Testis (tissue), 3 donors: ENCODE data around the gene SLC6A19. TPM values are rescaled to one million over a fixed set of nuclear protein-coding genes. Genes with fewer than 3 reads are reported as not detected.

ENCODE experiments used
- DNase-seq: peaks from one replicate; pipeline ENCODE4 v3.0.0-alpha.2; 2019
- H3K27ac ChIP-seq, 2 donors: fragments of 200-600 bp; sonication (generic); one replicate each; pipeline ENCODE4 v1.5.1; 2019
- H3K27me3 ChIP-seq: fragments of 200-600 bp; sonication (generic); one replicate; pipeline ENCODE4 v1.5.1; 2019
- H3K36me3 ChIP-seq: fragments of 200-600 bp; sonication (generic); one replicate; pipeline ENCODE4 v1.5.1; 2017; ENCODE audit warnings: low read depth; ENCODE audit errors: missing control alignments
- H3K4me1 ChIP-seq: fragments of 200-600 bp; sonication (generic); one replicate; pipeline ENCODE4 v1.5.1; 2019
- H3K4me3 ChIP-seq, 2 donors: fragments of 200-600 bp; sonication (generic); one replicate each; pipeline ENCODE4 v1.5.1; 2017 to 2019
- H3K9me3 ChIP-seq: fragments of 200-600 bp; sonication (generic); one replicate; pipeline ENCODE4 v1.5.1; 2017
- CTCF ChIP-seq, 3 experiments: fragments of 450-650 bp in 2 of 3; fragments of 200-600 bp in 1 of 3; sonication (generic) in 1 of 3; IDR thresholded peaks; one replicate each; pipeline ENCODE4 v1.5.1; 2016 to 2019; ENCODE audit warnings: antibody characterized with exemption in 3 of 3, mild to moderate bottlenecking in 2 of 3, moderate library complexity in 1 of 3
- POLR2A ChIP-seq: fragments of 450-650 bp; IDR thresholded peaks from one replicate; pipeline ENCODE4 v1.6.1; 2017; ENCODE audit warnings: antibody characterized with exemption, mild to moderate bottlenecking, moderate library complexity
- WGBS, 2 donors: methylation state at CpG; one replicate each; pipeline ENCODE4 v1.1.5; 2018; 5-methylcytosine and 5-hydroxymethylcytosine counted together
- intact Hi-C: fragments of 100-400 bp; cut with DNase I; formaldehyde crosslinking; loops from one replicate; pipeline ENCODE4 v1.15.1; 2023; ENCODE audit warnings: low total_unique reads
- polyA plus RNA-seq: library from polyadenylated mRNA; stranded (reverse); fragments of 350-450 nt; fragmentation: Illumina TruSeq; extraction: RNeasy Lipid Tissue Mini Kit (QIAGEN cat#74804); gene quantifications from one replicate; pipeline ENCODE4 v1.2.3, GENCODE V29; 2014; ENCODE audit warnings: low read depth, low replicate concordance; ENCODE audit not compliant: insufficient read depth
- total RNA-seq, 2 donors: library from RNA; depleted of rRNA; stranded (reverse); fragments of >200 nt; gene quantifications; one replicate each; pipeline ENCODE4 v1.2.3, GENCODE V29; 2016

Gene SLC6A19
- total and polyA plus RNA-seq, 3 donors from 2014 or later, result 0.16 to 0.68 (median 0.28) TPM

- Histone ChIP-seq H3K36me3 (no peaks in the 10 kb centered on the region), H3K4me1 (no peaks in the 10 kb centered on the region), H3K9me3 (no peaks in the 10 kb centered on the region), H3K4me3 (no peak overlapping the region), H3K27ac (no peak overlapping the region), H3K27me3 (no peaks in the 10 kb centered on the region)
- no peak for DNase-seq
- 83 to 88% methylated on average over 14 to 22 of the region's 22 CpGs for WGBS, 2 donors
- TF ChIP-seq CTCF (IDR thresholded peaks at IDR 0.05) (no peak), POLR2A (no peak)
- intact Hi-C loops, result no loop called here
These were observed 38.3 kb downstream of the SLC6A19 start for GRCh38 chr5:1239505-1240251.

- H3K27ac ChIP-seq, result no peak overlapping the region
- H3K4me3 ChIP-seq, result no peak overlapping the region
- DNase-seq, result no peak
- no peaks in the 10 kb centered on the region for H3K9me3 ChIP-seq
- intact Hi-C loops, result no loop called here
- WGBS, 2 donors, result 86 to 88% methylated on average over 19 to 29 of the region's 29 CpGs
- H3K27me3 ChIP-seq, result no peaks in the 10 kb centered on the region
- H3K4me1 ChIP-seq, result no peaks in the 10 kb centered on the region
- H3K36me3 ChIP-seq, result no peaks in the 10 kb centered on the region
- no peak for TF ChIP-seq CTCF (IDR thresholded peaks at IDR 0.05)
- TF ChIP-seq POLR2A, result no peak
These were observed 39.3 kb downstream of the SLC6A19 start for GRCh38 chr5:1240496-1241260.

GRCh38 chr5:1241509-1242080, 40.2 kb downstream of the SLC6A19 start:
- H3K4me3 ChIP-seq, result no peak overlapping the region
- no peak for TF ChIP-seq POLR2A
- no peak for TF ChIP-seq CTCF (IDR thresholded peaks at IDR 0.05)
- H3K4me1 ChIP-seq, result no peaks in the 10 kb centered on the region
- intact Hi-C loops, result no loop called here
- H3K36me3 ChIP-seq, result no peaks in the 10 kb centered on the region
- H3K27me3 ChIP-seq, result no peaks in the 10 kb centered on the region
- no peaks in the 10 kb centered on the region for H3K9me3 ChIP-seq
- no peak for DNase-seq
- H3K27ac ChIP-seq, result no peak overlapping the region
- 85% methylated on average over 22 of the region's 22 CpGs for WGBS, 2 donors

- DNase-seq, result no peak
- Histone ChIP-seq H3K4me1 (no peaks in the 10 kb centered on the region), H3K4me3 (no peak overlapping the region), H3K9me3 (no peaks in the 10 kb centered on the region), H3K27me3 (no peaks in the 10 kb centered on the region), H3K27ac (no peak overlapping the region), H3K36me3 (no peaks in the 10 kb centered on the region)
- intact Hi-C loops, result no loop called here
- no peak for TF ChIP-seq POLR2A
- no peak for TF ChIP-seq CTCF (IDR thresholded peaks at IDR 0.05)
- 63 to 82% methylated on average over 4 to 14 of the region's 14 CpGs for WGBS, 2 donors
These were observed 41.5 kb downstream of the SLC6A19 start for GRCh38 chr5:1242733-1243486.
